Measurements from ENCODE around the gene LMF1.

DNA sequence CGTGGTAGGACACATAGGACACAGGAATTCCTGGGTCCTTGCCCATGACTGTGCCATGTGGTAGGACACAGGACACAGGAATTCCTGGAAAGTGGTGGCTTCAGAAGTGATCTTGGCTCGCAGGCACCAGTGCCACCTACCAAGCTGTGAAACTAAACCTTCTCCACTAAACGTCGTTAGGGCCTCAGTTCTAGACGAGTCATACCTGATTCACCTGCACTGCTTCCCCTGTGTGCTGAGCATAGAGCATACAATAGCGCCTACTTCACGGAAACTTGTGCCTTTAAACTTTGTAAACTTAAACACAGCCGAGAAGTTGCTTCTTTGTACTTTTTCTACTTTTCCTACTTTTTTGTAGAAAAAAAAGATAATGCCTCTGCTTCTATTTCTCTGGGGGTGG, 15.6 kb upstream of the LMF1 start:
- TF ChIP-seq, protein P1, sequence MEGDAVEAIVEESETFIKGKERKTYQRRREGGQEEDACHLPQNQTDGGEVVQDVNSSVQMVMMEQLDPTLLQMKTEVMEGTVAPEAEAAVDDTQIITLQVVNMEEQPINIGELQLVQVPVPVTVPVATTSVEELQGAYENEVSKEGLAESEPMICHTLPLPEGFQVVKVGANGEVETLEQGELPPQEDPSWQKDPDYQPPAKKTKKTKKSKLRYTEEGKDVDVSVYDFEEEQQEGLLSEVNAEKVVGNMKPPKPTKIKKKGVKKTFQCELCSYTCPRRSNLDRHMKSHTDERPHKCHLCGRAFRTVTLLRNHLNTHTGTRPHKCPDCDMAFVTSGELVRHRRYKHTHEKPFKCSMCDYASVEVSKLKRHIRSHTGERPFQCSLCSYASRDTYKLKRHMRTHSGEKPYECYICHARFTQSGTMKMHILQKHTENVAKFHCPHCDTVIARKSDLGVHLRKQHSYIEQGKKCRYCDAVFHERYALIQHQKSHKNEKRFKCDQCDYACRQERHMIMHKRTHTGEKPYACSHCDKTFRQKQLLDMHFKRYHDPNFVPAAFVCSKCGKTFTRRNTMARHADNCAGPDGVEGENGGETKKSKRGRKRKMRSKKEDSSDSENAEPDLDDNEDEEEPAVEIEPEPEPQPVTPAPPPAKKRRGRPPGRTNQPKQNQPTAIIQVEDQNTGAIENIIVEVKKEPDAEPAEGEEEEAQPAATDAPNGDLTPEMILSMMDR (IDR thresholded peaks at IDR 0.05): no peak
- TF ChIP-seq ZFX (IDR thresholded peaks at IDR 0.05; ENCODE audit: borderline replicate concordance): no peak
